ENCODE results near the gene PDGFRB.

DNA sequence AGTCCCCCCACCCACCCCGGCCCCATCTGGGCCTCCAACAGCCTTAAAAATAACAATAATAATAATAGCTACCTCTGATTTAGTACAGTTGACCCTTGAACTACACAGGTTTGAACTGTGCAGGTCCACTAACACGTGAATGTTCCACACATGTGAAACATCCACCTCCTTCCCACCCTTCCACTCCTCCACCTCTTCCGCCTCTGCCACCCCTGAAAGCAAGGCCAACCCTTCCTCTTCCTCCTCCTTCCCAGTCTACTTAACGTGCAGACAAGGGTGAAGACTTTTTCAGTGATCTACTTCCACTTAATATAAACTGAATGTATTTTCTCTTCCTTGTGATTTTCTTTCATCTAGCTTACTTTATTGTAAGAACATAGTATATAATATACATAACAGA, 10.8 kb downstream of the PDGFRB start:
- no peak for TF ChIP-seq RAD21 (IDR thresholded peaks at IDR 0.05; ENCODE audit: low read depth)
- TF ChIP-seq ZBTB7A (IDR thresholded peaks at IDR 0.05; ENCODE audit: low read depth): no peak
- TF ChIP-seq, protein P1, sequence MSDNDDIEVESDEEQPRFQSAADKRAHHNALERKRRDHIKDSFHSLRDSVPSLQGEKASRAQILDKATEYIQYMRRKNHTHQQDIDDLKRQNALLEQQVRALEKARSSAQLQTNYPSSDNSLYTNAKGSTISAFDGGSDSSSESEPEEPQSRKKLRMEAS (IDR thresholded peaks at IDR 0.05): no peak
- no peak for TF ChIP-seq TEAD4 (IDR thresholded peaks at IDR 0.05)
- TF ChIP-seq FOXM1 (IDR thresholded peaks at IDR 0.05; ENCODE audit: borderline replicate concordance, low read depth): no peak
- TF ChIP-seq, protein P2, sequence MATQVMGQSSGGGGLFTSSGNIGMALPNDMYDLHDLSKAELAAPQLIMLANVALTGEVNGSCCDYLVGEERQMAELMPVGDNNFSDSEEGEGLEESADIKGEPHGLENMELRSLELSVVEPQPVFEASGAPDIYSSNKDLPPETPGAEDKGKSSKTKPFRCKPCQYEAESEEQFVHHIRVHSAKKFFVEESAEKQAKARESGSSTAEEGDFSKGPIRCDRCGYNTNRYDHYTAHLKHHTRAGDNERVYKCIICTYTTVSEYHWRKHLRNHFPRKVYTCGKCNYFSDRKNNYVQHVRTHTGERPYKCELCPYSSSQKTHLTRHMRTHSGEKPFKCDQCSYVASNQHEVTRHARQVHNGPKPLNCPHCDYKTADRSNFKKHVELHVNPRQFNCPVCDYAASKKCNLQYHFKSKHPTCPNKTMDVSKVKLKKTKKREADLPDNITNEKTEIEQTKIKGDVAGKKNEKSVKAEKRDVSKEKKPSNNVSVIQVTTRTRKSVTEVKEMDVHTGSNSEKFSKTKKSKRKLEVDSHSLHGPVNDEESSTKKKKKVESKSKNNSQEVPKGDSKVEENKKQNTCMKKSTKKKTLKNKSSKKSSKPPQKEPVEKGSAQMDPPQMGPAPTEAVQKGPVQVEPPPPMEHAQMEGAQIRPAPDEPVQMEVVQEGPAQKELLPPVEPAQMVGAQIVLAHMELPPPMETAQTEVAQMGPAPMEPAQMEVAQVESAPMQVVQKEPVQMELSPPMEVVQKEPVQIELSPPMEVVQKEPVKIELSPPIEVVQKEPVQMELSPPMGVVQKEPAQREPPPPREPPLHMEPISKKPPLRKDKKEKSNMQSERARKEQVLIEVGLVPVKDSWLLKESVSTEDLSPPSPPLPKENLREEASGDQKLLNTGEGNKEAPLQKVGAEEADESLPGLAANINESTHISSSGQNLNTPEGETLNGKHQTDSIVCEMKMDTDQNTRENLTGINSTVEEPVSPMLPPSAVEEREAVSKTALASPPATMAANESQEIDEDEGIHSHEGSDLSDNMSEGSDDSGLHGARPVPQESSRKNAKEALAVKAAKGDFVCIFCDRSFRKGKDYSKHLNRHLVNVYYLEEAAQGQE (IDR thresholded peaks at IDR 0.05; ENCODE audit: low read depth): no peak
- no peak for TF ChIP-seq CEBPB (IDR thresholded peaks at IDR 0.05)
- no peak for TF ChIP-seq YY1 (IDR thresholded peaks at IDR 0.05; ENCODE audit: low read depth)
